Kidney epithelial cell (primary cell): Measurements from ENCODE around the gene TNFRSF18. TPM values are rescaled to one million over a fixed set of nuclear protein-coding genes. Genes with fewer than 3 reads are reported as not detected.

ENCODE experiments used
- DNase-seq: peaks from one replicate; pipeline ENCODE4 v3.0.0-alpha.2; 2010; ENCODE audit warnings: low read depth
- H3K27me3 ChIP-seq: 2 replicates; pipeline ENCODE4 v1.6.0; 2011; ENCODE audit warnings: low read length; ENCODE audit not compliant: control insufficient read depth, insufficient read depth
- H3K36me3 ChIP-seq: 2 replicates; pipeline ENCODE4 v1.5.1; 2011; ENCODE audit warnings: low read length; ENCODE audit not compliant: control insufficient read depth, insufficient read depth
- H3K4me3 ChIP-seq: 2 replicates; pipeline ENCODE4 v1.5.1; 2011; ENCODE audit warnings: low read depth, mild to moderate bottlenecking, control low read depth, low read length
- CTCF ChIP-seq: IDR thresholded peaks from 2 replicates; pipeline ENCODE4 v1.5.1; 2011; ENCODE audit warnings: mild to moderate bottlenecking, moderate library complexity, low read length, control low read depth, inconsistent platforms; ENCODE audit not compliant: insufficient read depth, poor library complexity, severe bottlenecking
- total RNA-seq: library from RNA; depleted of rRNA; stranded (reverse); fragments of >200 nt; gene quantifications from 2 replicates; pipeline ENCODE4 v1.2.3, GENCODE V29; 2015

The TNFRSF18 gene
- total RNA-seq, 1 donor from 2014 or later = 0.67 TPM

- no peak for DNase-seq
- no peak for TF ChIP-seq CTCF
- H3K4me3 ChIP-seq = no peak overlapping the region
- H3K36me3 ChIP-seq = no peaks in the 10 kb centered on the region
- H3K27me3 ChIP-seq = no peaks in the 10 kb centered on the region
Measured at GRCh38 chr1:1194723-1195122, 11.7 kb downstream of the TNFRSF18 start.

- Histone ChIP-seq H3K4me3 (no peak overlapping the region), H3K36me3 (no peaks in the 10 kb centered on the region)
- no peak for TF ChIP-seq CTCF
Measured at GRCh38 chr1:1191734-1192133, 14.7 kb downstream of the TNFRSF18 start.

GRCh38 chr1:1189111-1189510 lies 17.3 kb downstream of the TNFRSF18 start:
- DNase-seq = no peak
- Histone ChIP-seq H3K36me3 (no peaks in the 10 kb centered on the region), H3K27me3 (no peaks in the 10 kb centered on the region), H3K4me3 (no peak overlapping the region)
- TF ChIP-seq CTCF = no peak

More at GRCh38 chr1:1191734-1192133, 14.7 kb downstream of the TNFRSF18 start:
- H3K27me3 ChIP-seq = no peaks in the 10 kb centered on the region
- no peak for DNase-seq

GRCh38 chr1:1187938-1188337 lies 18.5 kb downstream of the TNFRSF18 start:
- no peak overlapping the region for H3K4me3 ChIP-seq
- no peak for TF ChIP-seq CTCF
- H3K36me3 ChIP-seq = no peaks in the 10 kb centered on the region
- H3K27me3 ChIP-seq = peaks cover 2% of the 10 kb centered on the region
- DNase-seq = no peak

GRCh38 chr1:1185101-1185765 lies 21.2 kb downstream of the TNFRSF18 start:
- H3K27me3 ChIP-seq = peaks cover 2% of the 10 kb centered on the region
- H3K4me3 ChIP-seq = no peak overlapping the region
- no peak for DNase-seq
- no peaks in the 10 kb centered on the region for H3K36me3 ChIP-seq
- TF ChIP-seq CTCF = no peak
